Measurements from ENCODE around the gene ARHGAP35.
"Not testable (repeated sequence)": the region's sequence is repeated elsewhere in the genome, so short reads cannot be mapped to it uniquely, and the experiment has no call there.

GRCh38 chr19:46822410-46822787 is 38.4 kb upstream of the ARHGAP35 start:
- TF ChIP-seq MXI1, JUND (IDR thresholded peaks at IDR 0.05; ENCODE audit: low read depth, low read length): not testable (repeated sequence)

Data from GM12878 (cell line).